GM12865 (cell line): Measurements from ENCODE around the gene TMEM134.

Source experiments
- DNase-seq: peaks from one replicate; pipeline ENCODE4 v3.0.0; 2010; ENCODE audit warnings: low read depth
- H3K4me3 ChIP-seq: 2 replicates; pipeline ENCODE4 v1.5.1; 2011; ENCODE audit warnings: mild to moderate bottlenecking, low read depth, low read length, control low read depth
- TF ChIP-seq, protein P1 (sequence below): IDR thresholded peaks from 2 replicates; pipeline ENCODE4 v1.5.1; 2011; ENCODE audit warnings: low read length, control low read depth, low read depth, inconsistent platforms; ENCODE audit not compliant: insufficient read depth; ENCODE audit errors: missing control alignments

TMEM134 gene

DNA sequence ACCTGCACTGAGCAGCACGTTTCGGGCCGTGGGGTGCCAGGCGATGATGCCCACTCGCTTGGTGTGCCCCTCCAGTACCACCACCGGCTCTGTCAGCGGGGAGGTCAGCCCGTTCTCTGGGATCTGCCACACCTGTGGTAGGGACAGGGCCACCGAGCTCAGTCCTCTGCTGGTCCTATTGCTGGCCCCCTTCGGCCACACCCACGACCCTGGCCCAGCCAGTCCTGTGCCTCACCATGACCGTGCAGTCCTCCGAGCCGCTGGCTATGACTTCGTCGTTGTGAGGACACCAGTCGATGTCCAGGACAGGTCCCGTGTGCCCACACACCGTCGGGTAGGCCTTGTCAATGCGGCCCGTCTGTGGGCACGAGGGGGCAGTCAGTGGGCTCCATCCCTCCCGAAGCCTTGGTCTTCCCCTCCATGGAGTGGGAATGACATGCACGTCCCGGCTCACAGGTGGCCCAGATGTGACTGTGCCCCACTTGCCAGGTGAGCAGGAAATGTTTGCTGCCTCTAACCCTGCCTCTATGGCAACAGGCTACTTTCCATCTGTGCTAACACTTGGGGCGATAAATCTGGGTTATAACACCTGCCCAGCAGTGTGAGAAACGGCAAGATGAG, 27.2 kb downstream of the TMEM134 start:
- TF ChIP-seq, protein P1, sequence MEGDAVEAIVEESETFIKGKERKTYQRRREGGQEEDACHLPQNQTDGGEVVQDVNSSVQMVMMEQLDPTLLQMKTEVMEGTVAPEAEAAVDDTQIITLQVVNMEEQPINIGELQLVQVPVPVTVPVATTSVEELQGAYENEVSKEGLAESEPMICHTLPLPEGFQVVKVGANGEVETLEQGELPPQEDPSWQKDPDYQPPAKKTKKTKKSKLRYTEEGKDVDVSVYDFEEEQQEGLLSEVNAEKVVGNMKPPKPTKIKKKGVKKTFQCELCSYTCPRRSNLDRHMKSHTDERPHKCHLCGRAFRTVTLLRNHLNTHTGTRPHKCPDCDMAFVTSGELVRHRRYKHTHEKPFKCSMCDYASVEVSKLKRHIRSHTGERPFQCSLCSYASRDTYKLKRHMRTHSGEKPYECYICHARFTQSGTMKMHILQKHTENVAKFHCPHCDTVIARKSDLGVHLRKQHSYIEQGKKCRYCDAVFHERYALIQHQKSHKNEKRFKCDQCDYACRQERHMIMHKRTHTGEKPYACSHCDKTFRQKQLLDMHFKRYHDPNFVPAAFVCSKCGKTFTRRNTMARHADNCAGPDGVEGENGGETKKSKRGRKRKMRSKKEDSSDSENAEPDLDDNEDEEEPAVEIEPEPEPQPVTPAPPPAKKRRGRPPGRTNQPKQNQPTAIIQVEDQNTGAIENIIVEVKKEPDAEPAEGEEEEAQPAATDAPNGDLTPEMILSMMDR, result no peak
- no peak overlapping the region for H3K4me3 ChIP-seq
- no peak for DNase-seq

DNA sequence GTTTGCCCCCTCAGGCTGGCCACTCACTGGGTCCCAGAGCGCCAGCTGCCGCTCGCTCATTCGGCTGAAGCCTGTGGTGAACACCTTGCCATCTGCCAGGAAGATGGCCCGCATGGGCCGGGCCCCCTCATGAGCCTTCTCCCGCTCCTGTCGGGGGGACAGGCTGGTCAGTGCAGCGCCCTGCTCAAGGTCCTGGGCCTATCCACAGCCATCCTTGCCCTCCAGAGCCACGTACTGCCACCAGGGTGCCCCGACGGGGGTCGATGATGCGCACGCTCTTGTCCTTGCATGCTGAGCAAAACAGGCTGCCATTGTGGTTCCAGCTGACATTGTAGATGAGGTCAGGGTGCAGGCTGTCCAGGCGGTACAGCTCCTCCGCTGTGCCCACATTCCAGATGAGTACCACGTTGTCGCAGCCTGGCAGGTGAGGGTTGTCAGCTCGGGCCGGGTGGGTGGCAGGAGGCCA, 27.9 kb downstream of the TMEM134 start:
- no peak overlapping the region for H3K4me3 ChIP-seq
- TF ChIP-seq, protein P1, result no peak
- no peak for DNase-seq

DNA sequence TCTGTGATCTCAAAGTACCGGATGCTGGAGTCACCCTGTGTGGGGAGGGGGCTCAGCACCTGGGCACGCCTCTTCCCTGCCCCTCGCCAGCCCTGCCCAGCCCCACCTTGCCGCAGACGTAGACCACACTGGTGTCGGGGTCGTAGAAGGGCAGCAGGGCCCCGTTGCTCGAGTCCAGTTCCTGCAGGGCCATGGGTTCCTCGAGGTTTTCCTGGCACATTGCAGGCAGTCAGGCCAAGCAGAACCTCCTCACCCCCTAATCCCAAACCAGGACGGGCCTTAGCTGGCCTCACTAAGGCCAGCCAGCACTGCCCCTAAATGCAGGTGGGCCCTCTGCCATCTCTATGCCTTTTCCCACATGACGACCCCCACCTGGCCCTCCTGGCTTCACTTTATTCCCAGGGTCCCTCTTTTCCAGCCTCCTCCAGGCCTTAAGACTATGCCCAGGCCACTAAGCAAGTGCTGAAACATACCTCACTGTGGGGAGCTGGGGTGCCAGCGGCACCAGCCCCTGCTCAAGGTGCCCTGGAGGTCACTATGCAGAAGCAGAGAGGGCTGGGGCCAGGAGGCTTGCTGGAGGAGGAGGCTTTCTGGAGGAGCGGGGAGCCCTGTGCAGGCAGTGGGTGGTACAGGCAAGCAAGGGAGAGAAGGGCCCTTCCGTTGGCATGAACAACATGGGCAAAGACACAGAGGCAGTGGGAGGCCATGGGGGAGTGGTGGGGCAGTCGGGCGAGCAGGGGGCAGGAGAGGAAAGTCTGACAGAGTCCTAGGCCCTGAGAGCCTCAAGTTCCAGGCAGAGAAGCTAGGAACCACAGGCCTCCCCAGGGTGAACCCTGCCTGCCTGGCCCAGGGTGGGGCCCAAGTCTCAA, 28.6 kb downstream of the TMEM134 start:
- TF ChIP-seq, protein P1, result no peak
- no peak overlapping the region for H3K4me3 ChIP-seq
- DNase-seq, result no peak

DNA sequence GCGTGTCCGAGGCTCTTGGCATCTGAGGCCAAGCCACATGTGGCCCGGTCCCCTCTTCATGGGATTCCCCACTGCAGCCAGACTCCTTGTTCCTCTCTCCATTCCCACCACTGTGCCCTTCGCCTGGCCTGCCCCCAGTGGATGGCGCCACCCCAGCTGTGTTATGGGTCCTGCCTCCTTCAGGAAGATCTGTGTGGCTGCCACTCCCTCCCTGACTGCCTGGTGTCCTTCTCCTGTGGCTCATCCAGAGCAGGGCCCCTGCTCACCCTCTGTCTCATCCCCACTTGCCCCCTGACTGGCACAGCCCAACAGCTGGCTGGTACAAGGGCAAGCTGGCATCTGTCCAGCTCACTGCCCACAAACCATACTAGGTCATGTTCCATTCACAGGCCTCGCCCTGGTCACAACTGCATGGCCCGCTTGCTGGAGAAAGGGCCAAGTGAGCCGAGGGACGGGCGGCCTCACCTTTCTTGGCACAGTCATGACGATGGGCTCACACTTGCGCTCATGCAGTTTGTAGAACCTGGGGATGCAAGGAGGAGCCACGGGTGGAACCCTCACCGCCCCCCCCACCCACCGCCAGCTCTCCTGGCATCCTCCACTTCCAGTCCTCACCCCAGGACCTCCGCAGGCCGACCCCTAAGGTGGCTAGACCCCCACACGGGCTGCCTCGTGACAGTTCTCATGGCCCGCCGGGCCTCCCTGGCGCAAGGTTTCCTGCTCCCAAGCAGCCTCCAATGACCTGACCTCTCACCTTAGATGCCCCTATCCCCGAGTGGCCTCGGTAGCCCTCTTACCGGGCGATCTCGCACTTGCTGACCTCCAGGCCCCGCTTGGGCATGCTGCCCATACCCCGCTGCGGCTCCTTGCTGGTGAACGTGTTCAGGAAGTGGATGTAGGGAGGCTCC, 29.5 kb downstream of the TMEM134 start:
- peak; percentile 31 for DNase-seq
- TF ChIP-seq, protein P1, result peak; percentile 16
- no peak overlapping the region; the same call in 1 of the 2 replicates for H3K4me3 ChIP-seq

DNA sequence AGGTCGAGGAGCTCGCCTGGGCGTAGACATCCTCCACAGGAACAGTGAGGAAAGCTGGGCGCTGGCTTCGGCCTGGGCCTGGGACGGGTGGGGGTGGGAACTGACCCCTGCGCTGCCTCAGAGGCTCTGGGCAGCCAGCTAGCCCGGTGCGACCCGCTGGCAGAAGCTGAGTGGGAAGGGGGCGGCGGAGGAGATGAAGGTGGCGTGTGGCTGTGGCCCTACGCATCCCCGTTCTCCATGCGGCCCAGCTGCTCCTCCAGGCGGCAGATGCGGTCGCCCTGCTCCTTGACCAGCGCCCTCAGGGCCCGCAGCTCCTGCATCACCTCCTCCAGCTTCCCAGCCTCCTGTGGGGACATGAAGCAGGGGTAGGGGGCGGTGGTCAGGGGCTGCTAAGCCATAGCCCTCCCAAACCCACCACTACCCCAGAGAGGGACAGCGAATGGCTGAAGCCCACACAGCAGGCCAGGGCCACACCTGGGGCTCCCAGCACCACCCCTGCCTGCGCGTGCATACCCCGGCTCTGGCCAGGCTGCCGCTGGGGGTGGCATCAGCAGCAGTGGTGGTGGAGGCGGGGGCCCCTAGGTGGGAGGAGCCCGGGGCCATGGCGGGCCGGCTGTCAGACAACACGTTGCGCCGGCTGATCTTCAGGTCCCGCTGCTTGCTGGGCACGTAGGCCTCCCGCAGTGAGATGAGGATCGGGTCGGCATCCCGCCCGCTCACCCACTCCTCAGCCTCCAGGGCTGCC, 30.7 kb downstream of the TMEM134 start:
- DNase-seq, result peak; percentile 85
- TF ChIP-seq, protein P1, result no peak
- H3K4me3 ChIP-seq, result peak overlapping the region; percentile 88

DNA sequence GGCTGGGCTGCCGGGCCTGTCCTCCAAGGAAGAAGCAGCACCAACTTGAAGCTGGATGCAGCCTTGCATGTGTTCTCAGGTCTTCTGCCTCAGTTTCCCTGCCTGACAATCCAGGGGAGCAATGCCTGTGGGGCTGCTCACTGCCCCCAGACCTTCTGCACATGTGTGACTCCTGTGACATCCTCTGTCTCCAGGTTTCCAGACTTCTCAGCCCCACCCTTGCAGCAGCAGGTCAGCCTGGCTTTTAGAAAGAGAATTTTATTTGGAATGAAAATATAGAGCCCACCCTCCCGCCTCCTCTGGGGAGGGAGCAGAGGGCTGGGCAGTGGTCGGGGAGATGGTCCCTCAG, 31.3 kb downstream of the TMEM134 start:
- TF ChIP-seq, protein P1, result no peak
- DNase-seq, result no peak
- H3K4me3 ChIP-seq, result peak overlapping the region; percentile 88
